22Rv1 (cell line): Measurements from ENCODE around the gene KCNK2.

Experiments
- ZFX ChIP-seq: fragments of 450-650 bp; IDR thresholded peaks from 2 replicates; pipeline ENCODE4 v1.6.1; 2017; ENCODE audit warnings: antibody characterized with exemption, borderline replicate concordance
- TF ChIP-seq, protein P1 (sequence below): fragments of 450-650 bp; IDR thresholded peaks from 2 replicates; pipeline ENCODE4 v1.5.1; 2017; ENCODE audit warnings: mild to moderate bottlenecking

DNA sequence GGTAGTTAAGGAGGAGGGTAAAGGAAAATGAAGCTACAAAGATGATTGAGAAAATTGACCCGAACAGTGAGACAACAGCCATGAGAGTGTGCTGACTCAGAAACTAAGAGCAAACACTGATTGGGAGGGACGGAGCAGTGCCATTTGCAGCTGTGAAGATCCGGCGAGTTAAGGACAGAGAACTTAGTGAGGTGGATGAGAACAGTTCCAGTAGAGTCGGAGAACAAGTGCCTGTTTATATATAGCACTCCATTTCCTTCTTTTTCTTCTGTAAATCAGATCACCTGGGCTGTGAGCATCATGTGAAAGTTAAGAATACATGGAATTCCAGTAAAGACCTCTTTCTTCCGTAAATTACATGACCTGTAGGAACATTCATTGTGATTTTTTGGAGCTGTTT, 145.7 kb downstream of the KCNK2 start:
- TF ChIP-seq, protein P1, sequence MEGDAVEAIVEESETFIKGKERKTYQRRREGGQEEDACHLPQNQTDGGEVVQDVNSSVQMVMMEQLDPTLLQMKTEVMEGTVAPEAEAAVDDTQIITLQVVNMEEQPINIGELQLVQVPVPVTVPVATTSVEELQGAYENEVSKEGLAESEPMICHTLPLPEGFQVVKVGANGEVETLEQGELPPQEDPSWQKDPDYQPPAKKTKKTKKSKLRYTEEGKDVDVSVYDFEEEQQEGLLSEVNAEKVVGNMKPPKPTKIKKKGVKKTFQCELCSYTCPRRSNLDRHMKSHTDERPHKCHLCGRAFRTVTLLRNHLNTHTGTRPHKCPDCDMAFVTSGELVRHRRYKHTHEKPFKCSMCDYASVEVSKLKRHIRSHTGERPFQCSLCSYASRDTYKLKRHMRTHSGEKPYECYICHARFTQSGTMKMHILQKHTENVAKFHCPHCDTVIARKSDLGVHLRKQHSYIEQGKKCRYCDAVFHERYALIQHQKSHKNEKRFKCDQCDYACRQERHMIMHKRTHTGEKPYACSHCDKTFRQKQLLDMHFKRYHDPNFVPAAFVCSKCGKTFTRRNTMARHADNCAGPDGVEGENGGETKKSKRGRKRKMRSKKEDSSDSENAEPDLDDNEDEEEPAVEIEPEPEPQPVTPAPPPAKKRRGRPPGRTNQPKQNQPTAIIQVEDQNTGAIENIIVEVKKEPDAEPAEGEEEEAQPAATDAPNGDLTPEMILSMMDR: no peak
- TF ChIP-seq ZFX: no peak
